Measurements from ENCODE around the gene FADS3.

DNA sequence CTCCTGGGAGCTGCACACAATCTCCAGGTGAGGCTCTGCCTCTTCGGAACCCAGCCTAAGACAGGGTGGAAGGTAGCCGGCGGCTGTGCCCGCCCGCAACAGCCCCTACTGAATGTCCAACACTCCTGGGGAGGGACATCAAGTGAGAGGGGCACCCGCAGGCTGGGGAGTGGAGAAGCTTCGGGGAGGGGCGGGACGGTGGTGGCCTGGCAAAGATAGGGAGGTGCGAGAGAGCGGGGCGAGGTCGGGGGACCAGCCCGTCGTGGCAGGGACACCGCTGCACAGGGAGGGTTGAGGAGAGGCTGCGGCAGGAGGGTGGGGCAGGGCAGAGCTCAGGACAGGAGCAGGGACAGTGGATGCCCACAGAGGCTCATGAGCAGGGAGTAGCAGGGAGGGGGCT lies 8.9 kb upstream of the FADS3 start:
- TF ChIP-seq SUZ12 (IDR thresholded peaks at IDR 0.05; ENCODE audit: extremely low read depth, insufficient read depth, insufficient read length) = no peak
- no peak for TF ChIP-seq ZNF274 (IDR thresholded peaks at IDR 0.05; ENCODE audit: low read depth, low read length)

All from NT2/D1 (cell line).